AG09309 (cell line): Measurements from ENCODE around the gene BCORL1.

Experiments
- DNase-seq: peaks from one replicate; pipeline ENCODE4 v3.0.0-alpha.2; 2010; ENCODE audit warnings: low read depth
- H3K4me3 ChIP-seq: 2 replicates; pipeline ENCODE4 v1.5.1; 2011; ENCODE audit warnings: mild to moderate bottlenecking, low read depth, low read length, moderate library complexity; ENCODE audit not compliant: control insufficient read depth
- CTCF ChIP-seq: IDR thresholded peaks from 2 replicates; pipeline ENCODE4 v1.5.1; 2011; ENCODE audit warnings: mild to moderate bottlenecking, low read depth, low read length, inconsistent platforms; ENCODE audit not compliant: insufficient read depth, control insufficient read depth; ENCODE audit errors: missing control alignments

BCORL1 gene

GRCh38 chrX:129980001-129980401 is 2.4 kb upstream of the BCORL1 start:
- H3K4me3 ChIP-seq = no peak overlapping the region; the same call in 1 of the 2 replicates
- no peak for TF ChIP-seq CTCF
- DNase-seq = no peak

- TF ChIP-seq CTCF = no peak
- no peak for DNase-seq
- H3K4me3 ChIP-seq = no peak overlapping the region; the same call in 1 of the 2 replicates
These were observed 1.8 kb upstream of the BCORL1 start for GRCh38 chrX:129980540-129981199.

GRCh38 chrX:129981200-129981553 is 1.3 kb upstream of the BCORL1 start:
- no peak for DNase-seq
- TF ChIP-seq CTCF = no peak
- H3K4me3 ChIP-seq = no peak overlapping the region; the same call in 1 of the 2 replicates

GRCh38 chrX:129981752-129982299 is 609 bp upstream of the BCORL1 start:
- TF ChIP-seq CTCF = no peak
- no peak for DNase-seq
- H3K4me3 ChIP-seq = no peak overlapping the region; the same call in 1 of the 2 replicates

GRCh38 chrX:129983575-129984110 is 1.2 kb downstream of the BCORL1 start:
- H3K4me3 ChIP-seq = no peak overlapping the region
- no peak for DNase-seq
- no peak for TF ChIP-seq CTCF

- H3K4me3 ChIP-seq = peak overlapping the region; percentile 71; the same call in 1 of the 2 replicates
- DNase-seq = no peak
- no peak for TF ChIP-seq CTCF
These were observed 1.9 kb downstream of the BCORL1 start for GRCh38 chrX:129984111-129984958.
